Activated CD8-positive, alpha-beta memory T cell treated with anti-CD3 and anti-CD28 coated beads, Interleukin-2, amount 50 U/mL, for 4 hours (primary cell): ENCODE measurements around the gene CYB561D2.

ENCODE experiments used
- DNase-seq: peaks from one replicate; pipeline ENCODE4 v3.0.0-alpha.2; 2020

CYB561D2 gene

DNA sequence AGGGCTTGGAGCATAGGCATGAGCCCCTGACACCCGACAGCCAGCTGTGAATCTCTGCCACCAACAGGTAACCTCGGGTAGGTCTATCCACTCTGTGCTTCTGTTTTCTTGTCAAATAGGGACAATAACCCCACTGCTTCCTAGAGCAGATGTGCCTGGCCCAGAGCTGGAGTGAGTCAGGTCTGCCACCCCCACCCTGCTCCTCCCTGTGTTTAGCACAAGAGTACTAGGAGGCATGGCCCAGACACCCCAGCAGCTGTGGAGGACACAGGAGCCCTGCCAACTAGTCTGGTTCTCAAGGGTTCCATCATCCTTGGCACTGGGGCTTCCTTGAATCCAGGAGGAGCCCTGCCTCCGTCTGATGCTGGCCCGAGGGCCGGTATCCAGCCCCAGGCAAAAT lies 42.4 kb downstream of the CYB561D2 start:
- DNase-seq: no peak

DNA sequence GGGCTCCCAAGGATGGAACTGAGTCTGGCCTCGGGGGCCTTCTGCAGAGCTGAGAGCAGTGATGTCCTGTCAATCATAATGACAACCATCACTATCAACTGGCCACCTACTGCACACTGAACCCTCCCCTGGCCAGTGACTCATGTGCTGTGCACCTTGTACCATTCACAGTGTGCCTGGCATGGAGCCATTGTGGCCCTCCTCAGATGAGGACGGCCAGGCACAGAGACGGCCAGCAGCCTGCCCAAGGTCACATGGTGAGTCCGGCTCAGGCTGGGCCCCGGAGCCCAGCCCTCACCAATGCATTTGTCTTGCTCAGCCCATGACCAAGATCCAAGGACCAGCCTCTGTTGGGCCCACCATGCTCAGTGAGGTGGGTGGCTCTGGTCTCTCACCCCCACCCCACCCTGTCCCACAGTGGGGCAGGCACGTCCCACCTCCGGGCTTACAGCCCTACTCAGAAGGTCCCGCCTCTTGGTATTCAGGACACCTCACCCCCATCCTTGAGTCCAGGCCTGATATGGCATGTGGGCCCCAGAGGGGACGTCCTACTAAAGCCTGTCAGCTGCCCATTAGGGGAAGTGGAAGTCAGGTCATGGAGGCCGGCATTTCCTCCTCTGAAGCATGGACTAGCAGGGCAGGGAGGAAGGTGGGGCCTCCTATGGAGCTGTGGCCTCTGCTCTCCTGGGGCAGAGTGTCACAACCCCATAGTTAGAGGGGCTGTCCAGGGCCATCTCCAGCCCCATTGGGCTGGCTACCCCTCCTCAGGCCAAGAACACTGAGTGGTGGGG lies 44.6 kb downstream of the CYB561D2 start:
- no peak for DNase-seq

DNA sequence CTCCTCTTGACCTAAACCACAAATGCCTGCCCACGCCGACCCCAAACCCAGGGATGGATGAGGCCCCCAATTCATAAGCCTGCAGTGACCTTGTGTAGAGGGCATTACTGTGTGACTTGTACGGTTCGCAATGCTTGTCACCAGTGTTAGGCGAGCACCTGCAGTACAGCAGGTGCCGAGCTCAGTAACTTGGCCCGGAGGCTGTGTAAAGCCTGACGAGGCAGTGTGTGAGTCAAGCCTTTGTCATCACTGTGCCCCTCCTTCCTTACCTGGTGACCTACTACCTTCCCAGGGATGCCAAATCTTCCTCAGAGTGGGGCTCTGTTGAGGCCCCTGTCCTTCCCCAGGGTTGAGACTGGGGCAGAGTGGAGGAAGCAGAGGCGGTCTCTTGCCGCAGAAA lies 45.8 kb downstream of the CYB561D2 start:
- no peak for DNase-seq

DNA sequence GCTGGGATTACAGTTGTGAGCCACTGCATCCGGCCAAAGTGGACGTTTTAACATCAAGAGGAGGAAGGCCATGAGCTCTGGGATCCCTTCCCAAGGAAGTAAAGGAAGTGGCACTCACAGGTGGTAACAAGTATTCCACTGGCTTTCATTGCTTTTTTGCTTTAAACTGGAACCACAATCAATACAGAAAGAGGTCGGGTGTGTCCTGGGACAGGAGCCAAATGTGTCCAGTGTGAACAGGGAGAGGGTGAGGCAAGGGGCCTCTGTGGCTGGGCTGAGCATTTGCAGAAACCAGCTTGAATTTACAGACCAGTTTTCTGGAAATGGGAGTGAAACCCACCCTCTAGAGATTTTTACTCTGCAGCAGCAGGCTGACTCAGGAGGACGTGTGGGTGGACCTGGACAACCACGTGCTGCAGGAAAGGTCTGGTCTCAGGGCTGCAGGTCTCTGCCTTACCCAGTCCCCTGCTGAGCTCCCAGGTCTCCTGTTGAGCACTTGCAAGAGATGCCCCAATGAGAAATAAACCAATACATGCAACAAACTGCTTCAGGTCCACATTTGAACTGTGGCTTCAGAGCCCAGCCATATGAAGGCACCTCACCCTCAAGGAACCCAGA lies 51.4 kb downstream of the CYB561D2 start:
- DNase-seq: no peak
